Stimulated activated CD4-positive, alpha-beta T cell treated with anti-CD3 and anti-CD28 coated beads, Interleukin-1b, Interleukin-23, amount 100 ng/mL, for 24 hours (primary cell): ENCODE results near the gene CDC14C.

Source experiments
- DNase-seq, 4 experiments: peaks; one replicate each; pipeline ENCODE4 v3.0.0-alpha.2; 2020; ENCODE audit warnings: low read depth in 4 of 4, low spot score in 1 of 4

Gene CDC14C

DNA sequence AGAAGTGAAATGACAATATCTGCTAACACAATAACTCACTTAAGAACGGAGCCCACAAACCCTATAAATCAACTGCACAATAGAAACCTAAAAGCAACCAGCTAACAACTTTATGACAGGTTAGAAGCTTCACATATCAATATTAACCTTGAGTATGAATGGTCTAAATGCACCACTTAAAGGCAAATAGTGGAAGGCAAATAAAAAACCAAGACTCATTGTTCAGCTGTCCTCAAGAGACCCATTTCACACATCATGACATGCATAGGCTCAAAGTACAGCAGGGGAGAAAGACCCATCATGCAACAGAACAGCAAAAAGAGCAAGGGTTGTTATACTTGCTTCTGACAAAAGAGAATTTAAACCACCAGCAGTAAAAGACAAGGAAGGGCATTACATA, 46.8 kb downstream of the CDC14C start:
- DNase-seq: no peak

- no peak for DNase-seq
These were observed 51.9 kb downstream of the CDC14C start for GRCh38 chr7:48976253-48976652.

- no peak for DNase-seq
These were observed 52.5 kb downstream of the CDC14C start for GRCh38 chr7:48976850-48977249.
